Peyer's patch (tissue), 4 donors: ENCODE data around the gene PIWIL4. TPM values are rescaled to one million over a fixed set of nuclear protein-coding genes. Genes with fewer than 3 reads are reported as not detected.
"Not testable (repeated sequence)": the region's sequence is repeated elsewhere in the genome, so short reads cannot be mapped to it uniquely, and the experiment has no call there.

Experiments used
- DNase-seq, 3 donors: peaks; one replicate each; pipeline ENCODE4 v3.0.0-alpha.2; 2017 to 2019
- H3K27ac ChIP-seq, 4 donors: fragments of 200-600 bp; sonication (generic); one replicate each; pipeline ENCODE4 v1.5.1; 2016 to 2019
- H3K27me3 ChIP-seq, 2 donors: fragments of 200-600 bp; sonication (generic); one replicate each; pipeline ENCODE4 v1.5.1; 2019
- H3K36me3 ChIP-seq, 3 donors: fragments of 200-600 bp; sonication (generic); one replicate each; pipeline ENCODE4 v1.5.1; 2016 to 2019
- H3K4me1 ChIP-seq, 4 donors: fragments of 200-600 bp; sonication (generic); one replicate each; pipeline ENCODE4 v1.5.1; 2016 to 2019
- H3K4me3 ChIP-seq, 4 donors: fragments of 200-600 bp; sonication (generic); 1 replicate in 3 of 4; 2 replicates in 1 of 4; pipeline ENCODE4 v1.5.1; 2016 to 2019; ENCODE audit warnings: mild to moderate bottlenecking in 1 of 4
- H3K9me3 ChIP-seq, 4 donors: fragments of 200-600 bp; sonication (generic); one replicate each; pipeline ENCODE4 v1.5.1; 2016 to 2019; ENCODE audit warnings: mild to moderate bottlenecking in 1 of 4
- POLR2A ChIP-seq, 2 donors: fragments of 450-650 bp; IDR thresholded peaks; one replicate each; pipeline ENCODE4 v1.5.1; 2017; ENCODE audit warnings: antibody characterized with exemption in 2 of 2, mild to moderate bottlenecking in 2 of 2, moderate library complexity in 2 of 2
- total RNA-seq, 4 donors: library from RNA; depleted of rRNA; stranded (reverse); fragments of >200 nt; gene quantifications; one replicate each; pipeline ENCODE4 v1.1.0, GENCODE V29; 2016
- TF ChIP-seq, protein P1 (sequence below), 6 experiments: fragments of 450-650 bp in 4 of 6; fragments of 200-600 bp in 2 of 6; sonication (generic) in 1 of 6; IDR thresholded peaks; one replicate each; pipeline ENCODE4 v1.5.1; 2017 to 2019; ENCODE audit warnings: antibody characterized with exemption in 6 of 6, mild to moderate bottlenecking in 3 of 6, moderate library complexity in 1 of 6

PIWIL4 gene
- total RNA-seq, 4 donors from 2014 or later, result 5.0 to 20.4 (median 14.5) TPM

DNA sequence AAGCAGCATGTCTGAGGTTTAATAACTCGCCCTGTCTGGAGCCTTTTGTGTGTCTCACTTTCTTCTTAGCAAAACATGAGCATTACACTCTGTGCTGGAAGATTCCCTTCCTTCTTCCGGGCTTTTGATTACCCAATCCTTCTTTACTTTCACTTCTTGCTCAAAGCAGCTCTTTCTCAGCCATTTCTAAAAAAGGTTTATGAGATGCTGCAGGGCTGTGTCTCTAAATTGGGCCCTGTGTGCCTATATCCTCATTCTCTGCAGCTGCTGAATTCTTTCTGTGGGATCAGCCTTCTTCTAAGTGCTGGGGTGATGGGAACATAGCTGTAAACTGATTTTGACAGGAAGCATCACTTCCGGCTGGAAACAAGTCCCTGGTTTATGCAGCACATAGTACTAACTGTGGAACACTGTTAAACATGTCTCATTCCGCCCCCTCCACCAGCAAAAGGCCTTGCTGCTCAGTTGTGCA lies 71.8 kb downstream of the PIWIL4 start:
- peaks cover 0 to 7% (median 0%) of the 10 kb centered on the region in 4 donors for H3K4me1 ChIP-seq
- no peaks in the 10 kb centered on the region for H3K27me3 ChIP-seq
- TF ChIP-seq, protein P1, sequence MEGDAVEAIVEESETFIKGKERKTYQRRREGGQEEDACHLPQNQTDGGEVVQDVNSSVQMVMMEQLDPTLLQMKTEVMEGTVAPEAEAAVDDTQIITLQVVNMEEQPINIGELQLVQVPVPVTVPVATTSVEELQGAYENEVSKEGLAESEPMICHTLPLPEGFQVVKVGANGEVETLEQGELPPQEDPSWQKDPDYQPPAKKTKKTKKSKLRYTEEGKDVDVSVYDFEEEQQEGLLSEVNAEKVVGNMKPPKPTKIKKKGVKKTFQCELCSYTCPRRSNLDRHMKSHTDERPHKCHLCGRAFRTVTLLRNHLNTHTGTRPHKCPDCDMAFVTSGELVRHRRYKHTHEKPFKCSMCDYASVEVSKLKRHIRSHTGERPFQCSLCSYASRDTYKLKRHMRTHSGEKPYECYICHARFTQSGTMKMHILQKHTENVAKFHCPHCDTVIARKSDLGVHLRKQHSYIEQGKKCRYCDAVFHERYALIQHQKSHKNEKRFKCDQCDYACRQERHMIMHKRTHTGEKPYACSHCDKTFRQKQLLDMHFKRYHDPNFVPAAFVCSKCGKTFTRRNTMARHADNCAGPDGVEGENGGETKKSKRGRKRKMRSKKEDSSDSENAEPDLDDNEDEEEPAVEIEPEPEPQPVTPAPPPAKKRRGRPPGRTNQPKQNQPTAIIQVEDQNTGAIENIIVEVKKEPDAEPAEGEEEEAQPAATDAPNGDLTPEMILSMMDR (IDR thresholded peaks at IDR 0.05), result no peak
- no peak for TF ChIP-seq POLR2A (IDR thresholded peaks at IDR 0.05)
- H3K9me3 ChIP-seq, result no peaks in the 10 kb centered on the region
- H3K27ac ChIP-seq, result peak overlapping the region in 2 of 4 donors; percentile 34 to 36
- DNase-seq, result no peak
- H3K36me3 ChIP-seq, result no peaks in the 10 kb centered on the region
- H3K4me3 ChIP-seq, result no peak overlapping the region

DNA sequence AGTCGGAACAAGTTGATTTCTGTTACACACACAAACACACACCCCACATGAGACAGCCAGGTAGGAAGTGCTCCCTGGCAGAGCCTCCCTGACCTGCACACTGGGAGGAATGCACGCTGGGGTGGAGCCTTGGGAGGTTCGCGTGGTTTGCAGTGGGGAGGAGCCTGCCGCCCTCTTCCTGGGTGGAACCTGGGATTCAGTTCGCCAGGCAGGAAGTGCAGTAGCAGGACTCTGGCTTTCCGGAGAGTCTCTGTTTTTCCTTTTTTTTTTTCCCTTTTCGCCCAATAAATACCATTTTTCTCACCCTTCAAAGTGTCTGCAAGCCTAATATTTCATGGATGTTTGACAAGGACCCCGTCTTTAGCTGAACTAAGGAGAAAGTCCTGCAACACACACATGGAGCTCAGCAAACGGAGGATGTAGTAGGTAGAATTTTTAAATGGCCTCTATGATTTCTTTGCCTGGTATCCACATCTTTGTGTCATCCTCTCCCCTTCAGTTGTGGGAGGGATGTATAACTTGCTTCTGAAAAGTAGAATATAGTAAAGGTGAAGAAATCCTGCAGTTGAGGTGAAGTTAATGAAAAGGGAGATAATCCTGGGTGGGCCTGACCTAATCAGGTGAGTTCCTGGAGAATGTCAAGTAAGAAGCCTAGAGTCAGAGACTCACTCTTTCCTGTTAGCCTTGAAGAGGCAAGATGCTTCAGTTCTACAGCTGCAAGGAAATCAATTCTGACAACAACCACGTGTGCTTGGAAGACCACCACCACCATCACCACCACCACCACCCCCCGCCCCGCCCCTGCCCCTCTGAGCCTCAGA lies 72.9 kb downstream of the PIWIL4 start:
- H3K9me3 ChIP-seq, result no peaks in the 10 kb centered on the region
- peaks cover 0 to 7% (median 0%) of the 10 kb centered on the region in 4 donors for H3K4me1 ChIP-seq
- H3K27me3 ChIP-seq, result no peaks in the 10 kb centered on the region
- DNase-seq, result no peak
- no peak overlapping the region for H3K27ac ChIP-seq
- TF ChIP-seq, protein P1 (IDR thresholded peaks at IDR 0.05), result no peak
- no peak for TF ChIP-seq POLR2A (IDR thresholded peaks at IDR 0.05)
- H3K4me3 ChIP-seq, result no peak overlapping the region
- H3K36me3 ChIP-seq, result no peaks in the 10 kb centered on the region

DNA sequence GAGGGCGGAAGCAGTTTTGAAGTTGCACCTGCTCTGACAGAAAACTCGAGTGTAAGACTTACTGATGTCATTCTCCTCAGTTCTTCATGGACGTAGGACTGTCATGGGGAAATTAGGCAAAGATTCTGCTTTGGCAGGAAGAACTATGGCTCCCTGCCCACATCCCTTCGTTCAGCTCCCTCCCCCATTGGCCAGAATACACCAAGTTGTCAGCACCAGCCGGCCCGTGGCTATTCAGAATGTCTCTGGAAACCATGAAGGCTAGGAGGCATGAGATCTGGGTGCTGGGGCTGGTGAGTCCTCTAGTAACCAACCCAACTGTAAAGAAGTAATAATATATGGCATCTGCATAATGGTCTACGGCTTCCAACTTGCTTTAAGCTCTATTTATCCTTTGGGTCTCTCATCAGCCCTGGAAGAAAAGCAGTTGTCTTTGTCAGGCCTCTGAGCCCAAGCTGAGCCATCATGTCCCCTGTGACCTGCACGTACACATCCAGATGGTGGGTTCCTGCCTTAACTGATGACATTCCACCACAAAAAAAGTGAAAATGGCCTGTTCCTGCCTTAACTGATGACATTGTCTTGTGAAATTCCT lies 74.1 kb downstream of the PIWIL4 start:
- no peak overlapping the region for H3K4me3 ChIP-seq
- no peaks in the 10 kb centered on the region for H3K27me3 ChIP-seq
- H3K9me3 ChIP-seq, result no peaks in the 10 kb centered on the region
- H3K27ac ChIP-seq, result no peak overlapping the region
- H3K36me3 ChIP-seq, result no peaks in the 10 kb centered on the region
- no peak for DNase-seq
- H3K4me1 ChIP-seq, result peaks cover 0 to 7% (median 0%) of the 10 kb centered on the region in 4 donors
- TF ChIP-seq, protein P1 (IDR thresholded peaks at IDR 0.05), result no peak
- no peak for TF ChIP-seq POLR2A (IDR thresholded peaks at IDR 0.05)

DNA sequence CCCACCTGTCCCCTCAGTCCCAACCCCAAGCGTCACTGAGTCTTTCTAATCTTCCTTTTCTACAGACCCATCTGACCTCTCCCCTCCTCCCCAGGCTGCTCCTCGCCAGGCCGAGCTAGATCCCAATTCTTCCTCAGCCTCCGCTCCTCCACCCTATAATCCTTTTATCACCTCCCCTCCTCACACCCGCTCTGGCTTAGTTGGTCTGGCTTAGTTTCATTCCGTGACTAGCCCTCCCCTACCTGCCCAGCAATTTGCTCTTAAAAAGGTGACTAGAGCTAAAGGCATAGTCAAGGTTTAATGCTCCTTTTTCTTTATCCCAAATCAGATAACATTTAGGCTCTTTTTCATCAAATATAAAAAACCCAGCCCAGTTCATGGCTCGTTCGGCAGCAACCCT lies 76.0 kb downstream of the PIWIL4 start:
- H3K9me3 ChIP-seq, H3K36me3 ChIP-seq, H3K4me3 ChIP-seq, H3K27me3 ChIP-seq, H3K4me1 ChIP-seq, DNase-seq, H3K27ac ChIP-seq: not testable (repeated sequence)

DNA sequence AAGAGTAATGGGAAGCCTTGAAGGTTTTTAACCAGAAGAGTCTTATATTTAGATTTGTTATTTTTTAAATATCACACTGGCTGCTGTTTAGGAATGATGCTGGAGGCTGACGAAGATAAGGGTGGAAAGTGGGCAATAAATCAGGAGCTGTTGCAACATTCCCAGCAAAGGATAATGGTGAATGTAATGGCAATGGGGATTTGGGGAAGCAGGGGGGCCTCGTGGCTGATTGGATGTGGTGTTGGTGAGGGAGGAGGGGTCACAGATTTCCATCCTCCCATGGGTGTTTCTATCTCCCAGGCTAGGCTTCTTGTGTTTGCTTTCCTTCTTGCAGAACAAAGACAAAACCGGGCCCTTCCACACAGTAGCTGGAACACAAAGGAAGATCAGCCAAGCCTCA lies 80.8 kb downstream of the PIWIL4 start:
- Histone ChIP-seq H3K9me3 (no peaks in the 10 kb centered on the region), H3K27ac (no peak overlapping the region), H3K4me3 (no peak overlapping the region), H3K36me3 (no peaks in the 10 kb centered on the region), H3K4me1 (no peaks in the 10 kb centered on the region), H3K27me3 (no peaks in the 10 kb centered on the region)
- DNase-seq, result no peak
- TF ChIP-seq POLR2A (IDR thresholded peaks at IDR 0.05), result no peak
- TF ChIP-seq, protein P1 (IDR thresholded peaks at IDR 0.05), result no peak

DNA sequence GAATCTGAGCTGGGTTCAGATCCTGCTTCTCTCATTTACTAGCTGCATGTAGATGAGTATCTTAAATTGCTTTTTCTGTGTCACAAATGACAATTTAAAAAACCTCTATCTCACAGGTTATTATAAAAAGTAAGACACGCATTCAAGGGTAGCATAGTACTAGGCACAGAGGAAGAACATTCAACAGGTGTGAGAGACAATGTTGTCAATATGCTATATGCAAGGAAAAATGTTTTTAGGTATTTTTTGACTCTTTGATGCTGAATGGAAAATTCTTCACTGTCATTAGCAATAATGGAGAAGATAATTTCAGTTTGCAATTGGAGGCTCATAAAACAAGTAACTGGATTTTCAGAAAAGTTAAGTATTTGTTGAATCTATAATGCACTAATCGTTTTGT lies 81.6 kb downstream of the PIWIL4 start:
- no peaks in the 10 kb centered on the region for H3K27me3 ChIP-seq
- H3K4me3 ChIP-seq, result no peak overlapping the region

More for the DNA sequence above, 81.6 kb downstream of the PIWIL4 start:
- Histone ChIP-seq H3K36me3 (no peaks in the 10 kb centered on the region), H3K4me1 (no peaks in the 10 kb centered on the region), H3K27ac (no peak overlapping the region), H3K9me3 (no peaks in the 10 kb centered on the region)
- no peak for DNase-seq
- no peak for TF ChIP-seq POLR2A (IDR thresholded peaks at IDR 0.05)
- TF ChIP-seq, protein P1 (IDR thresholded peaks at IDR 0.05), result no peak
